ENCODE measurements around the gene C8A.

Gene C8A

DNA sequence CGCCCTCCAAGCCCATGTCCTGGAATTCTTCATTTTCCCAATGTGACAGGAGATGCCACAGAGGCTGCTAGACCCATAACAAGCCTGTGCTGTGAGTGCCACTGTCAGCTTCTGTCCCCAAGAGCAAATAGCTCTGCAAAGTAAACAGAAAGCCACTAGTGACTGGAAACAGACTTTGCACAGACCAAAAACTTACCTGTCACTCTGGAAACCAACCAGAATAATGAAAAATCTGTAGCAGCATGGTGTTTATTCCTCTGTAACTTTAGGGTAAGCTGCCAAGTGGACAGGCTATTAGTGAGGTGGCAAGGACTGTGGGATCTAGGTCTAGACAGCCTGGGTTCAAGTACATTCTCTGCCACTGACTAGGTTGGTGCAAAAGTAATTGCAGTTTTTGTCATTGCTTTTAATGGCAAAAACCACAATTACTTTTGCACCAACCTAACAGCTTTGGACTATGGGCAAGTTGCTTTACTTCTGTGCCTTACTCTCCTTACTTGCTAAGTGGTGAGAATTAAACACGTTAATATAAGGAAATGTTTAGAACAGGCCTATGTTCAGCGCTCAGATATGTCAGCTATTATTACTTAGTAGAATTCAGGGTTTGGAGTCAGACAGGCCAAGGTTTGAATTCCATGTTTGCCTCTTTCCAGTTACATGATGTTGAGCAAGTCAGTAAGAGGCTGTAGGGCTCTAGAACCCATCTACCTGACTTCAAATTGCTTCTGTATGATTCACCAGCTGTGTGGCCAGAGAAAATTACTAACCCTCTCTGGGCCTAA is 111.5 kb downstream of the C8A start, which contains the start of gene C8B:
Gene C8B, minus strand, starts transcription at position 100 of the 782 bp plus-strand sequence. Its CDS starts 67 bp downstream, at position 33.
- DNase-seq (ENCODE audit: low read depth in 3 of 3, low spot score in 1 of 3): no peak

DNA sequence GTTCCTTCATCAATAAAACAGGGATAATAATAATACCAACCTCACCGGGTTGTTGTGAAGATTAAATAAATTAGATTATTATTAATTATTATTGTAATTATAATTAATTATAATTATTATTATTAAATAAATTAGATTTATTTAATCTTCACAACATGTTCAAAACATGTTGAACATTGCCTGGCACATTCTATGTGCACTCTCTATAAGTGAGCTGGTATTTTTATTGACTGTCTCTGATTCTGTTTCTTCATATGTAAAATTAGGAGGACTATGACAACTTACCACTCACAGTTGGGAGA is 112.1 kb downstream of the C8A start:
- no peak for DNase-seq (ENCODE audit: low read depth in 3 of 3, low spot score in 1 of 3)

DNA sequence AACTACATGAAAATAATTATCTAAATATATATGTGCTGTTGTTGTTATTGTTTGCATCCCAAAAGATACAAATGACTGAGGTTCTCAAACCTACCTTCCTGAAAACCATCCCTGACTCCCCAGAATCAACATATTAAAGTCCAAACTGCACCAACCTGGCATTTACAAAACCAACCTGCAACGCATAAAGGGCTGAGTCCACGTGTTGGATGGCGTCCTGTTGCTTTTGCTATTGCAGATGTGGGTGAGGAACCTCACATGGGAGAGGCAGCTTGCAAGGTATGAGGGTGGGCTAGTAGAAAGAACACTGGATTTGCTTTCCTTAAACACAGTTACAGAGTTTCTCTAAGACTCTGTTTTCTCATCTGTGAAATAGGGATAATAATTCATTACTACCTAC is 112.8 kb downstream of the C8A start:
- no peak for DNase-seq (ENCODE audit: low read depth in 3 of 3, low spot score in 1 of 3)
